Neural progenitor cell (in vitro differentiated cells): ENCODE results near the gene CAGE1. TPM values are rescaled to one million over a fixed set of nuclear protein-coding genes. Genes with fewer than 3 reads are reported as not detected.
"Not testable (repeated sequence)": the region's sequence is repeated elsewhere in the genome, so short reads cannot be mapped to it uniquely, and the experiment has no call there.

Source experiments
- DNase-seq: peaks from one replicate; pipeline ENCODE4 v3.0.0-alpha.2; 2016; ENCODE audit warnings: low spot score
- H2AFZ ChIP-seq: fragments of 200-600 bp; sonication (generic); replicated peaks from 2 replicates; pipeline ENCODE4 v1.6.1; 2016; ENCODE audit warnings: antibody characterized with exemption
- H3F3A ChIP-seq: fragments of 200-600 bp; sonication (generic); 2 replicates; pipeline ENCODE4 v1.6.1; 2016; ENCODE audit warnings: antibody characterized with exemption, low read depth
- H3K27ac ChIP-seq: fragments of 200-600 bp; sonication (generic); 2 replicates; pipeline ENCODE4 v1.5.1; 2016; ENCODE audit warnings: mild to moderate bottlenecking
- H3K27me3 ChIP-seq: fragments of 200-600 bp; sonication (generic); 2 replicates; pipeline ENCODE4 v1.6.1; 2016; ENCODE audit warnings: mild to moderate bottlenecking, moderate library complexity
- H3K36me3 ChIP-seq: fragments of 200-600 bp; sonication (generic); 2 replicates; pipeline ENCODE4 v1.5.1; 2016
- H3K4me1 ChIP-seq: fragments of 200-600 bp; sonication (generic); 2 replicates; pipeline ENCODE4 v1.6.1; 2016; ENCODE audit warnings: mixed run types
- H3K4me2 ChIP-seq: fragments of 200-600 bp; sonication (generic); 2 replicates; pipeline ENCODE4 v1.6.1; 2016
- H3K4me3 ChIP-seq: fragments of 200-600 bp; sonication (generic); 2 replicates; pipeline ENCODE4 v1.5.1; 2016
- H3K79me2 ChIP-seq: fragments of 200-600 bp; sonication (generic); 2 replicates; pipeline ENCODE4 v1.6.1; 2016; ENCODE audit warnings: low read depth
- H3K9ac ChIP-seq: fragments of 200-600 bp; sonication (generic); 2 replicates; pipeline ENCODE4 v1.6.1; 2016
- H3K9me3 ChIP-seq: fragments of 200-600 bp; sonication (generic); 2 replicates; pipeline ENCODE4 v1.5.1; 2016; ENCODE audit warnings: low read depth
- H4K20me1 ChIP-seq: fragments of 200-600 bp; sonication (generic); 2 replicates; pipeline ENCODE4 v1.6.1; 2016; ENCODE audit warnings: low read depth
- H3K27ac Mint-ChIP-seq: 3 replicates; pipeline ENCODE4 v1.8.0; 2021; ENCODE audit warnings: mixed read lengths
- H3K27me3 Mint-ChIP-seq: 2 replicates; pipeline ENCODE4 v1.8.0; 2022; ENCODE audit warnings: low read depth, mild to moderate bottlenecking, inconsistent platforms, moderate library complexity, mixed read lengths; ENCODE audit not compliant: insufficient read depth
- H3K36me3 Mint-ChIP-seq: 3 replicates; pipeline ENCODE4 v1.8.0; 2021; ENCODE audit warnings: mixed read lengths
- H3K4me1 Mint-ChIP-seq: 3 replicates; pipeline ENCODE4 v1.8.0; 2021; ENCODE audit warnings: mixed read lengths
- H3K4me3 Mint-ChIP-seq: 3 replicates; pipeline ENCODE4 v1.8.0; 2021; ENCODE audit warnings: mild to moderate bottlenecking, moderate library complexity, mixed read lengths
- H3K9me3 Mint-ChIP-seq: 3 replicates; pipeline ENCODE4 v1.8.0; 2020; ENCODE audit warnings: mixed read lengths
- EZH2 ChIP-seq: fragments of 200-600 bp; sonication (generic); IDR thresholded peaks from 2 replicates; pipeline ENCODE4 v1.6.1; 2017; ENCODE audit warnings: antibody characterized with exemption, mild to moderate bottlenecking, moderate library complexity
- EZH2phosphoT487 ChIP-seq: fragments of 200-600 bp; sonication (generic); IDR thresholded peaks from 2 replicates; pipeline ENCODE4 v1.6.1; 2017; ENCODE audit warnings: antibody characterized with exemption
- total RNA-seq: library from RNA; depleted of rRNA; stranded (reverse); fragments of >200 nt; gene quantifications from 2 replicates; pipeline ENCODE4 v1.2.3, GENCODE V29; 2015; ENCODE audit warnings: low replicate concordance
- TF ChIP-seq, protein P1 (sequence below): fragments of 200-600 bp; sonication (generic); IDR thresholded peaks from 2 replicates; pipeline ENCODE4 v1.5.1; 2017; ENCODE audit warnings: antibody characterized with exemption, mild to moderate bottlenecking

Gene CAGE1
- total RNA-seq, 1 donor from 2014 or later, result not detected

DNA sequence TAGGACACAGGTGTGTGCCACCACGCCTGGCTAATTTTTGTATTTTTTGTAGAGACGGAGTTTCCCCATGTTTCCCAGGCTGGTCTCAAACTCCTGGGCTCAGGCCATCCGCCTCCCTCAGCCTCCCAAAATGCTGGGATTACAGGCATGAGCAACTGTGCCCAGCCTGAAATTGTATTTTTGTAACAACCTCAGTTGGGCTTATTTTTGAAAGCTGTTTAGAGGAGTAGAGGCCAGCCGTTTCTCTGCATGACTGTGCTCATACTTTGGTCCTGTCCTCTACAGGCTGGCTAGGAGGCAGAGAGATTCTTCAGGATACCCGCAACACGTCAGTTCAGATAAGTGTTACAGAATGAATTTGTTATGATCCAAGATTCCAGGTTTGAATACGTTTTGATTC lies 22.1 kb downstream of the CAGE1 start:
- H3F3A ChIP-seq, result no peaks in the 10 kb centered on the region
- no peaks in the 10 kb centered on the region for H3K9me3 ChIP-seq
- no peaks in the 10 kb centered on the region for H3K36me3 ChIP-seq
- H3K79me2 ChIP-seq, result no peaks in the 10 kb centered on the region
- DNase-seq, result no peak
- H3K9me3 Mint-ChIP-seq, result no peaks in the 10 kb centered on the region
- no peak overlapping the region for H3K27ac Mint-ChIP-seq
- TF ChIP-seq EZH2 (no peak), EZH2phosphoT487 (no peak)
- TF ChIP-seq, protein P1, sequence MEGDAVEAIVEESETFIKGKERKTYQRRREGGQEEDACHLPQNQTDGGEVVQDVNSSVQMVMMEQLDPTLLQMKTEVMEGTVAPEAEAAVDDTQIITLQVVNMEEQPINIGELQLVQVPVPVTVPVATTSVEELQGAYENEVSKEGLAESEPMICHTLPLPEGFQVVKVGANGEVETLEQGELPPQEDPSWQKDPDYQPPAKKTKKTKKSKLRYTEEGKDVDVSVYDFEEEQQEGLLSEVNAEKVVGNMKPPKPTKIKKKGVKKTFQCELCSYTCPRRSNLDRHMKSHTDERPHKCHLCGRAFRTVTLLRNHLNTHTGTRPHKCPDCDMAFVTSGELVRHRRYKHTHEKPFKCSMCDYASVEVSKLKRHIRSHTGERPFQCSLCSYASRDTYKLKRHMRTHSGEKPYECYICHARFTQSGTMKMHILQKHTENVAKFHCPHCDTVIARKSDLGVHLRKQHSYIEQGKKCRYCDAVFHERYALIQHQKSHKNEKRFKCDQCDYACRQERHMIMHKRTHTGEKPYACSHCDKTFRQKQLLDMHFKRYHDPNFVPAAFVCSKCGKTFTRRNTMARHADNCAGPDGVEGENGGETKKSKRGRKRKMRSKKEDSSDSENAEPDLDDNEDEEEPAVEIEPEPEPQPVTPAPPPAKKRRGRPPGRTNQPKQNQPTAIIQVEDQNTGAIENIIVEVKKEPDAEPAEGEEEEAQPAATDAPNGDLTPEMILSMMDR, result no peak
- H3K27me3 ChIP-seq, result no peaks in the 10 kb centered on the region
- H2AFZ ChIP-seq, result no peak overlapping the region
- H3K27ac ChIP-seq, result no peak overlapping the region
- no peak overlapping the region for H3K9ac ChIP-seq
- H4K20me1 ChIP-seq, result no peaks in the 10 kb centered on the region
- H3K4me1 ChIP-seq, result no peaks in the 10 kb centered on the region
- no peaks in the 10 kb centered on the region for H3K4me1 Mint-ChIP-seq
- no peak overlapping the region for H3K4me3 ChIP-seq
- no peaks in the 10 kb centered on the region for H3K27me3 Mint-ChIP-seq
- H3K36me3 Mint-ChIP-seq, result no peaks in the 10 kb centered on the region
- no peak overlapping the region for H3K4me2 ChIP-seq
- H3K4me3 Mint-ChIP-seq, result no peak overlapping the region

DNA sequence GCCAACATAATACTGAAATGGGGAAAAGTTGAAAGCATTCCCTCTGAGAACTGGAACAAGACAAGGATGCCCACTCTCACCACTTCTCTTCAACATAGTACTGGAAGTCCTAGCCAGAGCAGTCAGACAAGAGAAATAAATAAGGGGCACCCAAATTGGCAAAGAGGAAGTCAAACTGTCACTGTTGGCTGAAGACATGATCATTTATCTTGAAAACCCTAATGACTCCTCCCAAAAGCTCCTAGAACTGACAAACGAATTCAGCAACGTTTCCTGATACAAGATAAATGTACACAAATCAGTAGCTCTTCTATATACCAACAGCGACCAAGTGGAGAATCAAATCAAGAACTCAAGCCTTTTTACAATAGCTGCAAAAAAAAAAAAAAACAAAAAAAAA lies 37.6 kb downstream of the CAGE1 start:
- not testable (repeated sequence) for H3K36me3 ChIP-seq, H3K9me3 ChIP-seq, H3K4me1 Mint-ChIP-seq

DNA sequence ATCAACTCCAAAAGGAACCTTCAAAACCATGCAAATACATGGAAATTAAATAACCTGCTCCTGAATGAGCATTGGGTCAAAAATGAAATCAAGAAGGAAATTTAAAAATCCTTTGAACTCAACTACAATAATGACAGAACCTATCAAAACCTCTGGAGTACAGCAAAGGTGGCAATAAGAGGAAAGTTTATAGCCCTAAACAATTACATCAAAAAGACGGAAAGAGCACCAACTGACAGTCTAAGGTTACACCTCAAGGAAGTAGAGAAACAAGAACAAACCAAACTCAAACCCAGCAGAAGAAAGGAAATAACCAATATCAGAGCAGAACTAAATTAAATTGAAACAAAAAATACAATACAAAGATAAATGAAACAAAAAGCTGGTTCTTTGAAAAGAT lies 39.0 kb downstream of the CAGE1 start:
- not testable (repeated sequence) for H3K27ac Mint-ChIP-seq, H3K4me3 Mint-ChIP-seq, DNase-seq

More for the DNA sequence above, 37.6 kb downstream of the CAGE1 start:
- not testable (repeated sequence) for H3K4me3 ChIP-seq, H3K27ac Mint-ChIP-seq, H3K4me3 Mint-ChIP-seq, H3K27me3 ChIP-seq, DNase-seq, H2AFZ ChIP-seq, H3K36me3 Mint-ChIP-seq, H3K9me3 Mint-ChIP-seq, H4K20me1 ChIP-seq, H3K9ac ChIP-seq, H3F3A ChIP-seq, H3K27ac ChIP-seq, H3K79me2 ChIP-seq, H3K4me1 ChIP-seq, H3K4me2 ChIP-seq, H3K27me3 Mint-ChIP-seq

DNA sequence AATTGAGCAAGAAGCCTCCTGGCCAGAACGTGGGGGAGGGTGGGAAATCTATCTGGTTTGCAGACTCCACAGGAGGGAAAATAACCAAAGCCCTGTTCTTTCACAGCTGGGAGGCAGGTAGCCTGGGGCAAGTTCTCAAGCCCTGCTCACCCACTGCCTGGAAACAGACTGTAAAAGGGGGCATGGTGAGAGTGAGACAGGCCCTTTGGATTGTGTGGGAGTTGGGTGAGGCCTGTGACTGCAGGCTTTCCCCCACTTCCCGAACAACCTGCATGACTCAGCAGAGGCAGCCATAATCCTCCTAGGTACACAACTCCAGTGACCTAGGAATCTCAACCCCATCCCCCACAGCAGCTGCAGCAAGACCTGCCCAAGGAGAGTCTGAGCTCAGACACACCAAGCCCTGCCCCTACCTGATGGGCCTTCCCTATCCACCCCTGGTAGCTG lies 42.0 kb downstream of the CAGE1 start:
- not testable (repeated sequence) for H3F3A ChIP-seq, H3K4me3 ChIP-seq, H3K4me2 ChIP-seq, H3K27me3 ChIP-seq, H3K27ac ChIP-seq, H3K79me2 ChIP-seq, H3K4me3 Mint-ChIP-seq, H3K9ac ChIP-seq, H4K20me1 ChIP-seq, H3K27me3 Mint-ChIP-seq, DNase-seq, H3K9me3 ChIP-seq, H3K9me3 Mint-ChIP-seq, H3K36me3 Mint-ChIP-seq, H2AFZ ChIP-seq, H3K4me1 ChIP-seq, H3K36me3 ChIP-seq, H3K4me1 Mint-ChIP-seq
- H3K27ac Mint-ChIP-seq, result peak overlapping the region; percentile 51

More for the DNA sequence above, 39.0 kb downstream of the CAGE1 start:
- H3K27me3 ChIP-seq, H2AFZ ChIP-seq, H3K4me3 ChIP-seq, H3K27ac ChIP-seq, H3K9me3 Mint-ChIP-seq, H3K36me3 ChIP-seq, H3K4me1 ChIP-seq, H3K4me2 ChIP-seq, H3K4me1 Mint-ChIP-seq, H3K9me3 ChIP-seq, H3K27me3 Mint-ChIP-seq, H4K20me1 ChIP-seq, H3K79me2 ChIP-seq, H3K36me3 Mint-ChIP-seq, H3K9ac ChIP-seq, H3F3A ChIP-seq: not testable (repeated sequence)

DNA sequence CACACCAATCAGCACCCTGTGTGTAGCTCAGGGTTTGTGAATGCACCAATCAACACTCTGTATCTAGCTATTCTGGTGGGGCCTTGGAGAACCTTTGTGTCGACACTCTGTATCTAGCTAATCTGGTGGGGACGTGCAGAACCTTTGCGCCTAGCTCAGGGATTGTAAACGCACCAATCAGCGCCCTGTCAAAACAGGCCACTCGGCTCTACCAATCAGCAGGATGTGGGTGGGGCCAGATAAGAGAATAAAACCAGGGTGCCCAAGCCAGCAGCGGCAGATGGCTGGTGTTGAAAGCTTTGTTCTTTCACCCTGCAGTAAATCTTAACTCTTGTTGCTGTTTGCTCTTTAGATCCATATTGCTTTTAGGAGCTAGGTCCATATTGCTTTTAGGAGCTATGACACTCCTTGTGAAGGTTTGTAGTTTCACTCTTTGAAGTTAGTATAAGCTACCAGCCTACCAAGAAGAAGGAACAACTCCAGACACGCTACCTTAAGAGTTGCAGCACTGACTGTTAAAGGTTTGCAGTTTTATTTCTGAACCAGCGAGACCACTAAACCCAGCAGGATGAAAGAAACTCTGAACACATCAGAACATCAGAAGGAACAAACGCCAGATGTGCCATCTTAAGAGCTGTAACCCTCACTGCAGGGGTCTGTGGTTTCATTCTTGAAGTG lies 44.6 kb downstream of the CAGE1 start:
- not testable (repeated sequence) for H3K9me3 Mint-ChIP-seq, H3K4me1 ChIP-seq, H3K27ac Mint-ChIP-seq, H3K4me1 Mint-ChIP-seq, H3K36me3 Mint-ChIP-seq, DNase-seq, H3K4me3 Mint-ChIP-seq, H3K9ac ChIP-seq, H3K27ac ChIP-seq, H3K4me3 ChIP-seq, H3K9me3 ChIP-seq, H3K27me3 Mint-ChIP-seq, H2AFZ ChIP-seq, H3K36me3 ChIP-seq, H4K20me1 ChIP-seq, H3K27me3 ChIP-seq, H3K79me2 ChIP-seq, H3K4me2 ChIP-seq, H3F3A ChIP-seq
